Mononuclear cell (primary cell): Measurements from ENCODE around the gene DCAF11. TPM values are rescaled to one million over a fixed set of nuclear protein-coding genes. Genes with fewer than 3 reads are reported as not detected.

ENCODE experiments used
- H3K27me3 ChIP-seq: 2 replicates; pipeline ENCODE4 v1.6.0; 2011; ENCODE audit warnings: low read length, control low read depth; ENCODE audit not compliant: insufficient read depth
- H3K4me1 ChIP-seq: 2 replicates; pipeline ENCODE4 v1.5.1; 2011; ENCODE audit warnings: mild to moderate bottlenecking, low read length, control low read depth; ENCODE audit not compliant: insufficient read depth
- H3K4me3 ChIP-seq: 2 replicates; pipeline ENCODE4 v1.5.1; 2011; ENCODE audit warnings: mild to moderate bottlenecking, low read length, moderate library complexity
- H3K9me3 ChIP-seq: 2 replicates; pipeline ENCODE4 v1.5.1; 2011; ENCODE audit warnings: low read depth, mild to moderate bottlenecking, control low read depth, low read length
- total RNA-seq: library from RNA; depleted of rRNA; stranded (reverse); fragments of >200 nt; gene quantifications from one replicate; pipeline ENCODE4 v1.2.3, GENCODE V29; 2012

Gene DCAF11
- total RNA-seq = 59.1 TPM

GRCh38 chr14:24114532-24115421 is at the start of gene DCAF11, which contains the start of gene NRL:
DCAF11 (plus strand) TSS chr14:24114777; CDS start chr14:24115595, 818 bp downstream.
NRL (minus strand) TSS chr14:24114949; CDS start chr14:24082848, 32,101 bp downstream.
- H3K27me3 ChIP-seq = no peaks in the 10 kb centered on the region
- H3K4me3 ChIP-seq = peak within 1 kb of the TSS; percentile 87
- no peaks in the 10 kb centered on the region for H3K9me3 ChIP-seq
- peaks cover 30% of the 10 kb centered on the region for H3K4me1 ChIP-seq

- no peaks in the 10 kb centered on the region for H3K27me3 ChIP-seq
- H3K9me3 ChIP-seq = no peaks in the 10 kb centered on the region
- H3K4me3 ChIP-seq = no peak overlapping the region
- H3K4me1 ChIP-seq = no peaks in the 10 kb centered on the region
Observed at GRCh38 chr14:24064856-24065255, 49.7 kb upstream of the DCAF11 start.

GRCh38 chr14:24065408-24065807 is 49.2 kb upstream of the DCAF11 start:
- Histone ChIP-seq H3K4me3 (no peak overlapping the region), H3K27me3 (no peaks in the 10 kb centered on the region), H3K4me1 (no peaks in the 10 kb centered on the region), H3K9me3 (no peaks in the 10 kb centered on the region)

- Histone ChIP-seq H3K4me3 (no peak overlapping the region), H3K9me3 (no peaks in the 10 kb centered on the region), H3K4me1 (no peaks in the 10 kb centered on the region), H3K27me3 (no peaks in the 10 kb centered on the region)
Observed at GRCh38 chr14:24066496-24067132, 48.0 kb upstream of the DCAF11 start.

GRCh38 chr14:24067133-24068082 is 47.2 kb upstream of the DCAF11 start:
- no peaks in the 10 kb centered on the region for H3K27me3 ChIP-seq
- no peaks in the 10 kb centered on the region for H3K9me3 ChIP-seq
- H3K4me1 ChIP-seq = no peaks in the 10 kb centered on the region
- no peak overlapping the region for H3K4me3 ChIP-seq

- no peaks in the 10 kb centered on the region for H3K27me3 ChIP-seq
- no peak overlapping the region for H3K4me3 ChIP-seq
- no peaks in the 10 kb centered on the region for H3K9me3 ChIP-seq
- no peaks in the 10 kb centered on the region for H3K4me1 ChIP-seq
Observed at GRCh38 chr14:24068711-24069410, 45.7 kb upstream of the DCAF11 start.

- Histone ChIP-seq H3K4me1 (no peaks in the 10 kb centered on the region), H3K27me3 (no peaks in the 10 kb centered on the region), H3K9me3 (no peaks in the 10 kb centered on the region), H3K4me3 (no peak overlapping the region)
Observed at GRCh38 chr14:24069411-24069735, 45.2 kb upstream of the DCAF11 start.

- H3K4me1 ChIP-seq = peaks cover 6% of the 10 kb centered on the region
- H3K27me3 ChIP-seq = no peaks in the 10 kb centered on the region
- H3K9me3 ChIP-seq = no peaks in the 10 kb centered on the region
- H3K4me3 ChIP-seq = no peak overlapping the region
Observed at GRCh38 chr14:24070285-24071143, 44.1 kb upstream of the DCAF11 start.

- H3K27me3 ChIP-seq = no peaks in the 10 kb centered on the region
- peaks cover 10% of the 10 kb centered on the region for H3K4me1 ChIP-seq
- no peaks in the 10 kb centered on the region for H3K9me3 ChIP-seq
- H3K4me3 ChIP-seq = no peak within 1 kb of the TSS
Observed at GRCh38 chr14:24071144-24071697, 43.4 kb upstream of the DCAF11 start, which contains the start of gene CPNE6. CPNE6 (plus strand) TSS chr14:24071562; CDS start chr14:24072937, 1,375 bp downstream.

- H3K9me3 ChIP-seq = no peaks in the 10 kb centered on the region
- H3K4me3 ChIP-seq = no peak overlapping the region
- no peaks in the 10 kb centered on the region for H3K27me3 ChIP-seq
- H3K4me1 ChIP-seq = peaks cover 10% of the 10 kb centered on the region
Observed at GRCh38 chr14:24071836-24072430, 42.6 kb upstream of the DCAF11 start.

GRCh38 chr14:24072436-24072835 is 42.1 kb upstream of the DCAF11 start:
- Histone ChIP-seq H3K4me3 (no peak overlapping the region), H3K27me3 (no peaks in the 10 kb centered on the region), H3K9me3 (no peaks in the 10 kb centered on the region), H3K4me1 (peaks cover 10% of the 10 kb centered on the region)

- Histone ChIP-seq H3K9me3 (no peaks in the 10 kb centered on the region), H3K4me3 (no peak overlapping the region), H3K4me1 (peaks cover 10% of the 10 kb centered on the region), H3K27me3 (no peaks in the 10 kb centered on the region)
Observed at GRCh38 chr14:24072881-24073877, 41.4 kb upstream of the DCAF11 start.
